Measurements from ENCODE around the gene NMRK2. TPM values are rescaled to one million over a fixed set of nuclear protein-coding genes. Genes with fewer than 3 reads are reported as not detected.
A peak's percentile ranks its signal among the peaks of the same experiment; 100 is the strongest.

NMRK2 gene
- total RNA-seq, 1 experiment from 2014 or later: 27.8 TPM

- no peak for DNase-seq (ENCODE audit: low spot score)
- in situ Hi-C loops (cut with HindIII; ENCODE audit: low sequenced_read_pairs): no loop called here
Measured at GRCh38 chr19:3979289-3979673, 46.4 kb downstream of the NMRK2 start.

- in situ Hi-C loops (cut with HindIII; ENCODE audit: low sequenced_read_pairs): no loop called here
- DNase-seq (ENCODE audit: low spot score): no peak
Measured at GRCh38 chr19:3979674-3980352, 46.9 kb downstream of the NMRK2 start.

GRCh38 chr19:3980353-3981251 is 47.7 kb downstream of the NMRK2 start:
- in situ Hi-C loops (cut with HindIII; ENCODE audit: low sequenced_read_pairs): no loop called here
- no peak for DNase-seq (ENCODE audit: low spot score)

GRCh38 chr19:3981373-3981735 is 48.5 kb downstream of the NMRK2 start:
- in situ Hi-C loops (cut with HindIII; ENCODE audit: low sequenced_read_pairs): no loop called here
- DNase-seq (ENCODE audit: low spot score): no peak

GRCh38 chr19:3981736-3982681 is 49.1 kb downstream of the NMRK2 start:
- no peak for DNase-seq (ENCODE audit: low spot score)
- in situ Hi-C loops (cut with HindIII; ENCODE audit: low sequenced_read_pairs): no loop called here

GRCh38 chr19:3982701-3983541 is 50.1 kb downstream of the NMRK2 start:
- DNase-seq (ENCODE audit: low spot score): no peak
- in situ Hi-C loops (cut with HindIII; ENCODE audit: low sequenced_read_pairs): no loop called here

- in situ Hi-C loops (cut with HindIII; ENCODE audit: low sequenced_read_pairs): no loop called here
- no peak for DNase-seq (ENCODE audit: low spot score)
Measured at GRCh38 chr19:3983542-3983914, 50.7 kb downstream of the NMRK2 start.

- in situ Hi-C loops (cut with HindIII; ENCODE audit: low sequenced_read_pairs): no loop called here
- DNase-seq (ENCODE audit: low spot score): no peak
Measured at GRCh38 chr19:3983936-3984583, 51.2 kb downstream of the NMRK2 start.

GRCh38 chr19:3984584-3984907 is 51.7 kb downstream of the NMRK2 start:
- in situ Hi-C loops (cut with HindIII; ENCODE audit: low sequenced_read_pairs): no loop called here
- DNase-seq (ENCODE audit: low spot score): no peak

- peak; percentile 86 for DNase-seq (ENCODE audit: low spot score)
- in situ Hi-C loops (cut with HindIII; ENCODE audit: low sequenced_read_pairs): no loop called here
Measured at GRCh38 chr19:3984908-3985642, 52.2 kb downstream of the NMRK2 start, which contains the start of gene EEF2. TSS of gene EEF2 (minus strand) at chr19:3985463. CDS start at chr19:3985380, 83 bp downstream.

GRCh38 chr19:3985643-3986259 is 52.9 kb downstream of the NMRK2 start:
- in situ Hi-C loops (cut with HindIII; ENCODE audit: low sequenced_read_pairs): no loop called here

GRCh38 chr19:3986260-3987041 is 53.6 kb downstream of the NMRK2 start:
- DNase-seq (ENCODE audit: low spot score): peak; percentile 94
- in situ Hi-C loops (cut with HindIII; ENCODE audit: low sequenced_read_pairs): no loop called here

More at GRCh38 chr19:3985643-3986259, 52.9 kb downstream of the NMRK2 start:
- DNase-seq (ENCODE audit: low spot score): peak; percentile 48

GRCh38 chr19:3987619-3988371 is 54.9 kb downstream of the NMRK2 start:
- in situ Hi-C loops (cut with HindIII; ENCODE audit: low sequenced_read_pairs): no loop called here
- peak; percentile 89 for DNase-seq (ENCODE audit: low spot score)

GRCh38 chr19:3990815-3991117 is 57.9 kb downstream of the NMRK2 start:
- in situ Hi-C loops (cut with HindIII; ENCODE audit: low sequenced_read_pairs): no loop called here
- no peak for DNase-seq (ENCODE audit: low spot score)

Measured in G401 (cell line).